Measurements from ENCODE around the gene ZNF503.
A peak's percentile ranks its signal among the peaks of the same experiment; 100 is the strongest.

ZNF503 gene

GRCh38 chr10:75401569-75402485 is at the start of gene ZNF503:
Gene ZNF503, minus strand, starts transcription at chr10:75401764. Its CDS starts 345 bp downstream, at chr10:75401419.
- no peak for TF ChIP-seq JUND (IDR thresholded peaks at IDR 0.05; ENCODE audit: low read depth)
- DNase-seq (ENCODE audit: low read depth in 1 of 2, low spot score in 1 of 2): peak; percentile 98 to 100
- in situ Hi-C loops (cut with HindIII; ENCODE audit: low pct_unique_long_range_greater_than_20kb, low sequenced_read_pairs): no loop called here

- no peak for TF ChIP-seq JUND (IDR thresholded peaks at IDR 0.05; ENCODE audit: low read depth)
- no peak for DNase-seq (ENCODE audit: low read depth in 1 of 2, low spot score in 1 of 2)
- in situ Hi-C loops (cut with HindIII; ENCODE audit: low pct_unique_long_range_greater_than_20kb, low sequenced_read_pairs): no loop called here
These were observed 49.4 kb upstream of the ZNF503 start for GRCh38 chr10:75450644-75451640.

- in situ Hi-C loops (cut with HindIII; ENCODE audit: low pct_unique_long_range_greater_than_20kb, low sequenced_read_pairs): no loop called here
- DNase-seq (ENCODE audit: low read depth in 1 of 2, low spot score in 1 of 2): no peak
- no peak for TF ChIP-seq JUND (IDR thresholded peaks at IDR 0.05; ENCODE audit: low read depth)
These were observed 48.5 kb upstream of the ZNF503 start for GRCh38 chr10:75450075-75450445.

- in situ Hi-C loops (cut with HindIII; ENCODE audit: low pct_unique_long_range_greater_than_20kb, low sequenced_read_pairs): no loop called here
- TF ChIP-seq JUND (IDR thresholded peaks at IDR 0.05; ENCODE audit: low read depth): no peak
- DNase-seq (ENCODE audit: low read depth in 1 of 2, low spot score in 1 of 2): no peak
These were observed 48.0 kb upstream of the ZNF503 start for GRCh38 chr10:75449382-75450074.

- in situ Hi-C loops (cut with HindIII; ENCODE audit: low pct_unique_long_range_greater_than_20kb, low sequenced_read_pairs): no loop called here
- TF ChIP-seq JUND (IDR thresholded peaks at IDR 0.05; ENCODE audit: low read depth): no peak
- no peak for DNase-seq (ENCODE audit: low read depth in 1 of 2, low spot score in 1 of 2)
These were observed 46.6 kb upstream of the ZNF503 start for GRCh38 chr10:75448166-75448565.

GRCh38 chr10:75446508-75446907 is 44.9 kb upstream of the ZNF503 start:
- no peak for TF ChIP-seq JUND (IDR thresholded peaks at IDR 0.05; ENCODE audit: low read depth)
- in situ Hi-C loops (cut with HindIII; ENCODE audit: low pct_unique_long_range_greater_than_20kb, low sequenced_read_pairs): no loop called here
- DNase-seq (ENCODE audit: low read depth in 1 of 2, low spot score in 1 of 2): no peak

- no peak for DNase-seq (ENCODE audit: low read depth in 1 of 2, low spot score in 1 of 2)
- TF ChIP-seq JUND (IDR thresholded peaks at IDR 0.05; ENCODE audit: low read depth): no peak
- in situ Hi-C loops (cut with HindIII; ENCODE audit: low pct_unique_long_range_greater_than_20kb, low sequenced_read_pairs): no loop called here
These were observed 43.3 kb upstream of the ZNF503 start for GRCh38 chr10:75444781-75445386.

- no peak for DNase-seq (ENCODE audit: low read depth in 1 of 2, low spot score in 1 of 2)
- TF ChIP-seq JUND (IDR thresholded peaks at IDR 0.05; ENCODE audit: low read depth): no peak
- in situ Hi-C loops (cut with HindIII; ENCODE audit: low pct_unique_long_range_greater_than_20kb, low sequenced_read_pairs): no loop called here
These were observed 41.8 kb upstream of the ZNF503 start for GRCh38 chr10:75443362-75443761.

- DNase-seq (ENCODE audit: low read depth in 1 of 2, low spot score in 1 of 2): no peak
- in situ Hi-C loops (cut with HindIII; ENCODE audit: low pct_unique_long_range_greater_than_20kb, low sequenced_read_pairs): no loop called here
- TF ChIP-seq JUND (IDR thresholded peaks at IDR 0.05; ENCODE audit: low read depth): no peak
These were observed 40.1 kb upstream of the ZNF503 start for GRCh38 chr10:75441682-75442081.

GRCh38 chr10:75441196-75441595 is 39.6 kb upstream of the ZNF503 start:
- TF ChIP-seq JUND (IDR thresholded peaks at IDR 0.05; ENCODE audit: low read depth): no peak
- in situ Hi-C loops (cut with HindIII; ENCODE audit: low pct_unique_long_range_greater_than_20kb, low sequenced_read_pairs): no loop called here
- DNase-seq (ENCODE audit: low read depth in 1 of 2, low spot score in 1 of 2): no peak

GRCh38 chr10:75440271-75440793 is 38.8 kb upstream of the ZNF503 start:
- no peak for DNase-seq (ENCODE audit: low read depth in 1 of 2, low spot score in 1 of 2)
- in situ Hi-C loops (cut with HindIII; ENCODE audit: low pct_unique_long_range_greater_than_20kb, low sequenced_read_pairs): no loop called here
- TF ChIP-seq JUND (IDR thresholded peaks at IDR 0.05; ENCODE audit: low read depth): no peak

- no peak for TF ChIP-seq JUND (IDR thresholded peaks at IDR 0.05; ENCODE audit: low read depth)
- in situ Hi-C loops (cut with HindIII; ENCODE audit: low pct_unique_long_range_greater_than_20kb, low sequenced_read_pairs): no loop called here
- no peak for DNase-seq (ENCODE audit: low read depth in 1 of 2, low spot score in 1 of 2)
These were observed 38.2 kb upstream of the ZNF503 start for GRCh38 chr10:75439811-75440210.
